ENCODE measurements around the gene TAF11. TPM values are rescaled to one million over a fixed set of nuclear protein-coding genes. Genes with fewer than 3 reads are reported as not detected.
"Not testable (repeated sequence)": the region's sequence is repeated elsewhere in the genome, so short reads cannot be mapped to it uniquely, and the experiment has no call there.

TAF11 gene, protein sequence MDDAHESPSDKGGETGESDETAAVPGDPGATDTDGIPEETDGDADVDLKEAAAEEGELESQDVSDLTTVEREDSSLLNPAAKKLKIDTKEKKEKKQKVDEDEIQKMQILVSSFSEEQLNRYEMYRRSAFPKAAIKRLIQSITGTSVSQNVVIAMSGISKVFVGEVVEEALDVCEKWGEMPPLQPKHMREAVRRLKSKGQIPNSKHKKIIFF
- 10 to 100 TPM; 31.0 to 45.2 (median 38.9) TPM for polyA plus RNA-seq
- long read RNA-seq, donor 1, transcript TAF11-201 (5 exons, 1,580 nt): major isoform, 15 of 28 reads
- long read RNA-seq, donor 1, partial matches to known transcripts: 13 of 28 reads
- long read RNA-seq, donor 1, other reads (novel, unspliced or antisense): 0 of 28 reads
- long read RNA-seq, donor 2, transcript TAF11-201 (5 exons, 1,580 nt): major isoform, 6 of 7 reads
- long read RNA-seq, donor 2, partial matches to known transcripts: 0 of 7 reads
- long read RNA-seq, donor 2, other reads (novel, unspliced or antisense): 0 of 7 reads
- long read RNA-seq, donor 3, transcript TAF11-201 (5 exons, 1,580 nt): major isoform, 6 of 6 reads
- long read RNA-seq, donor 3, partial matches to known transcripts: 0 of 6 reads
- long read RNA-seq, donor 3, other reads (novel, unspliced or antisense): 0 of 6 reads
- long read RNA-seq, donor 4: 0 reads
- long read RNA-seq, donor 5, transcript TAF11-201 (5 exons, 1,580 nt): major isoform, 5 of 5 reads
- long read RNA-seq, donor 5, partial matches to known transcripts: 0 of 5 reads
- long read RNA-seq, donor 5, other reads (novel, unspliced or antisense): 0 of 5 reads
- long read RNA-seq, donor 6, partial matches to known transcripts: 0 of 4 reads
- long read RNA-seq, donor 6, other reads (novel, unspliced or antisense): 0 of 4 reads
- long read RNA-seq, donor 7, transcript TAF11-201 (5 exons, 1,580 nt): major isoform, 23 of 24 reads
- long read RNA-seq, donor 7, partial matches to known transcripts: 0 of 24 reads
- long read RNA-seq, donor 7, other reads (novel, unspliced or antisense): 0 of 24 reads
- long read RNA-seq, donor 8, partial matches to known transcripts: 0 of 2 reads
- long read RNA-seq, donor 8, other reads (novel, unspliced or antisense): 0 of 2 reads
- long read RNA-seq, donor 9, partial matches to known transcripts: 0 of 2 reads
- long read RNA-seq, donor 9, other reads (novel, unspliced or antisense): 0 of 2 reads
- long read RNA-seq, donor 10, transcript TAF11-201 (5 exons, 1,580 nt): major isoform, 7 of 19 reads
- long read RNA-seq, donor 10, partial matches to known transcripts: 12 of 19 reads
- long read RNA-seq, donor 10, other reads (novel, unspliced or antisense): 0 of 19 reads

DNA sequence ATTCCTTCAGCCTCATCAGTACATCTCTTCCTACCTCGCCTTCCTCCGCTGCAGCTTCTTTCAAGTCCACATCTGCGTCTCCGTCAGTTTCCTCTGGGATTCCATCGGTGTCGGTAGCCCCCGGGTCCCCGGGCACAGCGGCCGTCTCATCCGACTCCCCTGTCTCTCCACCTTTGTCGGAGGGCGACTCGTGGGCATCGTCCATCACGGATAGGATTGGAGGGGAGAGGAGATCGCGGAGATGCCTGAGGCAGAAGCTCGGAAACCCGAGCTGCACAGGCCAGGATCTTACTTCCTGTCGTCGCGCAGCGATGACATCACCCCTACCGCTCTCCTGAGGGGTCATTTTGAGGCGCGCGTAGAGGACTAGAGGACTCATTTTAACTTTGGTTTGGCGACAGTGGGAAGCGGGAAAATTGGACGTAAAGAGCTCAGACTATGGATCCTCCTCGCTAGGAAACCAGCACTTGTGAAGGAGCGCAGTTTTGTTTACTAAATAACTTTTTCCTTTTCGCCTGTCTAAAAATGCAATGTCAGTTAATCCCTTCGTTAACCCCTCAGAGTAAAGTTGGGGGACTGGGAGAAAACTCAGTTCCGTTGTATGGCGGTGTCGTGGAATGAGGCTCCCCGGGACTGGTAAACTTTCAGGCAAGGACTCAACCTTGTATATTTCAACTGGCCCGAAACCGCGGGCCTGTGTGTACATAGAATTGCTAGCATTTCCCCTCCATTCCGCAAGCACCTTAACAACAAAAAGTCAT is at the start of gene TAF11:
Gene TAF11, minus strand, starts transcription at position 290 of the 761 bp plus-strand sequence. Its CDS starts 85 bp downstream, at position 205.
- DNase-seq: peak; percentile 96 to 98
- Histone ChIP-seq H3K27me3 (ENCODE audit: control insufficient read depth in 3 of 3, insufficient read depth in 3 of 3, low read length in 3 of 3) (no peaks in the 10 kb centered on the region), H3K4me3 (ENCODE audit: low read depth in 1 of 3, low read length in 3 of 3) (peak within 1 kb of the TSS; percentile 92 to 96 (median 92)), H3K27ac (ENCODE audit: low read depth in 1 of 3, low read length in 2 of 3) (peak within 1 kb of the TSS; percentile 79 to 100 (median 95)), H3K4me1 (ENCODE audit: control insufficient read depth in 3 of 3, insufficient read depth in 2 of 3, low read depth in 1 of 3, low read length in 2 of 3) (peaks cover 0 to 20% (median 0%) of the 10 kb centered on the region in 3 donors), H3K9me3 (ENCODE audit: control insufficient read depth in 2 of 2, insufficient read depth in 1 of 2, low read depth in 1 of 2, low read length in 1 of 2) (no peaks in the 10 kb centered on the region), H3K36me3 (ENCODE audit: control insufficient read depth in 3 of 3, insufficient read depth in 2 of 3, low read depth in 1 of 3, low read length in 3 of 3) (peaks cover 0 to 10% (median 4%) of the 10 kb centered on the region in 3 donors)
- FAIRE-seq: no peak
- WGBS, 3 donors: 0% methylated on average over 43 of the region's 43 CpGs

DNA sequence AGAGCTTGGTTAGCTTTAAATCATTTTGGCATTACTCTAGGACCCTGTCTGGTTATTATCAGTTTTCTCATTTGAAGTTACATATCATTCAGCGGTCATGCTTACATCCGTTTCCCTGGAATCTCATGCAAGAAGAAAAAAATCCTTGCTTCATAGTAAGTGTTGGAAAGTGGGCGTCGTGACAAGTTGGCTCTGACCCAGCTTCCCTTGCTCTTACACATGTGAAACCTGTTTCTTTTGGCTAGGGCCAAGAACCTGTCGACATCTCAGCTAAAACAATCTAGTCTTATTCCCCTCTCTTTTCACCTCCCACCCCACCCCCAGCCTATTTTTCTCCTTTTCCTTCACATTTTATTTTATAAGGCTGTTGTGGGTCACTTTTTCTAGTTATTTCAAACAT is 46.7 kb upstream of the TAF11 start:
- no peak overlapping the region for H3K27ac ChIP-seq (ENCODE audit: low read depth in 1 of 3, low read length in 2 of 3)
- no peak overlapping the region for H3K4me3 ChIP-seq (ENCODE audit: low read depth in 1 of 3, low read length in 3 of 3)
- FAIRE-seq (no peak), DNase-seq (no peak)
- 50 to 62% (median 61%) methylated on average over 5 of the region's 5 CpGs for WGBS, 3 donors
- no peaks in the 10 kb centered on the region for H3K9me3 ChIP-seq (ENCODE audit: control insufficient read depth in 2 of 2, insufficient read depth in 1 of 2, low read depth in 1 of 2, low read length in 1 of 2)
- peaks cover 0 to 4% (median 0%) of the 10 kb centered on the region in 3 donors for H3K36me3 ChIP-seq (ENCODE audit: control insufficient read depth in 3 of 3, insufficient read depth in 2 of 3, low read depth in 1 of 3, low read length in 3 of 3)
- H3K4me1 ChIP-seq (ENCODE audit: control insufficient read depth in 3 of 3, insufficient read depth in 2 of 3, low read depth in 1 of 3, low read length in 2 of 3): peaks cover 0 to 6% (median 6%) of the 10 kb centered on the region in 3 donors
- H3K27me3 ChIP-seq (ENCODE audit: control insufficient read depth in 3 of 3, insufficient read depth in 3 of 3, low read length in 3 of 3): no peaks in the 10 kb centered on the region

DNA sequence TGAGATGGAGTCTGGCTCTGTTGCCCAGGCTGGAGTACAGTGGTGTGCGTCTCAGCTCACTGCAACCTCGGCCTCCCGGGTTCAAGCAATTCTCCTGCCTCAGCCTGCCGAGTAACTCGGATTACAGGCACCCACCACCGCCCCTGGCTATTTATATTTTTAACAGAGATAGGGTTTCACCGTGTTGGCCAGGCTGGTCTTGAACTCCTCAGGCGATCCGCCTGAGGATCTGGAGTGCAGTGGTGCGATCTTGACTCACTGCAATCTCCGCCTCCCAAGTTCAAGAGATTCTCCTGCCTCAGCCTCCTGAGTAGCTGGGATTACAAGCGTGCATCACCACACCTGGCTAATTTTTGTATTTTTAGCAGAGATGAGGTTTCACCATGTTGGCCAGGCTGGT is 44.4 kb upstream of the TAF11 start:
- not testable (repeated sequence) for H3K4me3 ChIP-seq (ENCODE audit: low read depth in 1 of 3, low read length in 3 of 3); H3K4me1 ChIP-seq (ENCODE audit: control insufficient read depth in 3 of 3, insufficient read depth in 2 of 3, low read depth in 1 of 3, low read length in 2 of 3); H3K9me3 ChIP-seq (ENCODE audit: control insufficient read depth in 2 of 2, insufficient read depth in 1 of 2, low read depth in 1 of 2, low read length in 1 of 2); FAIRE-seq; H3K36me3 ChIP-seq (ENCODE audit: control insufficient read depth in 3 of 3, insufficient read depth in 2 of 3, low read depth in 1 of 3, low read length in 3 of 3); H3K27ac ChIP-seq (ENCODE audit: low read depth in 1 of 3, low read length in 2 of 3); H3K27me3 ChIP-seq (ENCODE audit: control insufficient read depth in 3 of 3, insufficient read depth in 3 of 3, low read length in 3 of 3); DNase-seq
- WGBS, 3 donors: 96 to 98% (median 97%) methylated on average over 12 of the region's 12 CpGs

DNA sequence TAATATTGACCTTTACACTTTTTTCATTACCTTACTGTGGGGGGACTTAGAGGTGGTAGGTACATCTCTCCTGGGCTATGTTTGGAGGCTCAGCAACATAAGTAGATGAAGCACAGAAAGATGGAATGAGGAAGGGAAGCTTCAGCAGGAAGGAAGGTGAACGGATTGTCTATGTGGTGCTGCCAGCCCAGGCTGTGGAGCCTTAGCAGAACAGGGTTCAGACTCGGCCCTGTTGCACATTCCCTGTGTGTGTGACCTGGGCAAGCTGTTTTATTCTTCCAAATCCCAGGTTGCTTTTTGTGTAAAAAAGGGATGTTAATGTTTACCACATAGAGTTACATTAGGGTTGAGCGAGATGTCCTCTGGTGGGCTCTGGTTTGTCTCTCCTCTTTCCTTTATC is 42.4 kb upstream of the TAF11 start:
- WGBS, 3 donors: 68 to 92% (median 87%) methylated on average over 3 of the region's 3 CpGs
- Histone ChIP-seq H3K36me3 (ENCODE audit: control insufficient read depth in 3 of 3, insufficient read depth in 2 of 3, low read depth in 1 of 3, low read length in 3 of 3) (peaks cover 0 to 7% (median 0%) of the 10 kb centered on the region in 3 donors), H3K4me1 (ENCODE audit: control insufficient read depth in 3 of 3, insufficient read depth in 2 of 3, low read depth in 1 of 3, low read length in 2 of 3) (peaks cover 0 to 3% (median 2%) of the 10 kb centered on the region in 3 donors), H3K27ac (ENCODE audit: low read depth in 1 of 3, low read length in 2 of 3) (no peak overlapping the region), H3K27me3 (ENCODE audit: control insufficient read depth in 3 of 3, insufficient read depth in 3 of 3, low read length in 3 of 3) (no peaks in the 10 kb centered on the region), H3K4me3 (ENCODE audit: low read depth in 1 of 3, low read length in 3 of 3) (no peak overlapping the region), H3K9me3 (ENCODE audit: control insufficient read depth in 2 of 2, insufficient read depth in 1 of 2, low read depth in 1 of 2, low read length in 1 of 2) (no peaks in the 10 kb centered on the region)
- DNase-seq (no peak), FAIRE-seq (no peak)

DNA sequence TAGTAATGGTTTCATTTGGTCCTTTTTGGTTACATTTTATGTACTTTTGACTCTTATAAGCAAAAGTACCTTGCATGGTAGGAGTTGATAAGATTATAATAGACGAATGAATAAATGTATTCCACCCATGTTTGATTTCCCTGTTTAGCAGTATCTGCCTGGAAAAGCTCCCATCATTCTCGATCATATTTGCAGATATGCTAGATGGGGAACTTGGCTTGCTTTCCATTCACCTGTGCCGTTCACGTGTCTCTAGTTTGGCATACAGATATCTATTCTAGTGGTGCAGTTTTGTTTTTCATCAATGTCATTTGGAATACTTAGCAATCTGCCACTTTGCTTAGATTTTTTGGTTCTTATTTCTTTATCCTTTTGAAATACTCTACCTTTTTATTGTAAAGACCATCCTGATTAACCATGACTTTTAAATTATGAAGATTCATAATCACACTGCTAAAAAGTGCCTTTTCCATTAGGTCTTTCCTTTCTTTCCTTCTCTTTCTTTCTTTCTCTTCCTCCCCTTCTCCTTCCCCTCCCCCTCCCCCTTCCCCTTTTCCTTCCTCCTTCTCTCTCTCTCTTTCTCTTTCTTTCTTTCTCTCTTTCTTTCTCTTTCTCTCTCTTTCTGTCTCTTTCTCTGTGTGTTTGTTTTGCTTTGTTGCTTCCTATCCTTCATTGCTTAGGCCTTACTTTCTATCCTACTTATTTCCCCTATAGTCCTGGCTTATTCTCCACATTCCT is 41.6 kb upstream of the TAF11 start:
- Histone ChIP-seq H3K27ac (ENCODE audit: low read depth in 1 of 3, low read length in 2 of 3) (no peak overlapping the region), H3K27me3 (ENCODE audit: control insufficient read depth in 3 of 3, insufficient read depth in 3 of 3, low read length in 3 of 3) (no peaks in the 10 kb centered on the region), H3K4me1 (ENCODE audit: control insufficient read depth in 3 of 3, insufficient read depth in 2 of 3, low read depth in 1 of 3, low read length in 2 of 3) (no peaks in the 10 kb centered on the region), H3K9me3 (ENCODE audit: control insufficient read depth in 2 of 2, insufficient read depth in 1 of 2, low read depth in 1 of 2, low read length in 1 of 2) (no peaks in the 10 kb centered on the region), H3K4me3 (ENCODE audit: low read depth in 1 of 3, low read length in 3 of 3) (no peak overlapping the region), H3K36me3 (ENCODE audit: control insufficient read depth in 3 of 3, insufficient read depth in 2 of 3, low read depth in 1 of 3, low read length in 3 of 3) (peaks cover 0 to 7% (median 0%) of the 10 kb centered on the region in 3 donors)
- no peak for FAIRE-seq
- DNase-seq: no peak
- 24 to 74% (median 43%) methylated on average over 4 of the region's 4 CpGs for WGBS, 3 donors

- 88 to 96% (median 90%) methylated on average over 1 of the region's 1 CpG for WGBS, 3 donors
- H3K9me3 ChIP-seq (ENCODE audit: control insufficient read depth in 2 of 2, insufficient read depth in 1 of 2, low read depth in 1 of 2, low read length in 1 of 2): no peaks in the 10 kb centered on the region
- H3K27ac ChIP-seq (ENCODE audit: low read depth in 1 of 3, low read length in 2 of 3): no peak overlapping the region
- DNase-seq: no peak
- no peak overlapping the region for H3K4me3 ChIP-seq (ENCODE audit: low read depth in 1 of 3, low read length in 3 of 3)
- no peak for FAIRE-seq
- no peaks in the 10 kb centered on the region for H3K4me1 ChIP-seq (ENCODE audit: control insufficient read depth in 3 of 3, insufficient read depth in 2 of 3, low read depth in 1 of 3, low read length in 2 of 3)
- H3K27me3 ChIP-seq (ENCODE audit: control insufficient read depth in 3 of 3, insufficient read depth in 3 of 3, low read length in 3 of 3): no peaks in the 10 kb centered on the region
- H3K36me3 ChIP-seq (ENCODE audit: control insufficient read depth in 3 of 3, insufficient read depth in 2 of 3, low read depth in 1 of 3, low read length in 3 of 3): peaks cover 0 to 7% (median 0%) of the 10 kb centered on the region in 3 donors
Measured at GRCh38 chr6:34928695-34929094, 40.9 kb upstream of the TAF11 start.

DNA sequence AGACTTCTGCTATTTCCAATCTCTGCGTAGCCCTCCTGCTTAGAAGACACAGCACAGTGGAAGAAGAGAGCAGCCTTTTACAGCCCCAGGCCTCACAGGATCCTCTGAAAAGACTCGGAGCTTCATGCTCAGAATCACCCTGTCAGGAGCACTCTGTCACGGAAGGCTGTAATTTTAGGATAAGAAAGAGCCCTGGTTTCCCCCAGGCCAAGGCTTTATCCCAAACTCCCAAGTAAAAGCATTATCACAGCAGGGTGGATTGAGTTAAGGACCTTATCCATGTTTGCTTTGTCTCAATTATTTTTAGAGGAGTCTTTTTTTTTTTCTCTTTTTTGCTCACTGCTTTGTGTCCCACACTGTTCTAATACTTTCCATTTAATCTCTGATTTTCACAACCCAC is 40.4 kb upstream of the TAF11 start:
- no peak for DNase-seq
- H3K4me3 ChIP-seq (ENCODE audit: low read depth in 1 of 3, low read length in 3 of 3): no peak overlapping the region
- H3K4me1 ChIP-seq (ENCODE audit: control insufficient read depth in 3 of 3, insufficient read depth in 2 of 3, low read depth in 1 of 3, low read length in 2 of 3): no peaks in the 10 kb centered on the region
- H3K27ac ChIP-seq (ENCODE audit: low read depth in 1 of 3, low read length in 2 of 3): no peak overlapping the region
- no peak for FAIRE-seq
- H3K27me3 ChIP-seq (ENCODE audit: control insufficient read depth in 3 of 3, insufficient read depth in 3 of 3, low read length in 3 of 3): no peaks in the 10 kb centered on the region
- H3K36me3 ChIP-seq (ENCODE audit: control insufficient read depth in 3 of 3, insufficient read depth in 2 of 3, low read depth in 1 of 3, low read length in 3 of 3): peaks cover 0 to 5% (median 0%) of the 10 kb centered on the region in 3 donors
- no peaks in the 10 kb centered on the region for H3K9me3 ChIP-seq (ENCODE audit: control insufficient read depth in 2 of 2, insufficient read depth in 1 of 2, low read depth in 1 of 2, low read length in 1 of 2)
- WGBS, 3 donors: 86 to 93% (median 89%) methylated on average over 3 of the region's 3 CpGs

All from small intestine (tissue), 16 donors.